Stimulated activated naive CD8-positive, alpha-beta T cell treated with anti-CD3 and anti-CD28 coated beads, Interleukin-15, Interleukin-2, amounts not matched to agents 100 U/mL and 50 U/mL, for 24 hours (primary cell): Measurements from ENCODE around the gene PCDH18.
"Not testable (repeated sequence)": the region's sequence is repeated elsewhere in the genome, so short reads cannot be mapped to it uniquely, and the experiment has no call there.

ENCODE experiments used
- ATAC-seq: fragments of 150-1000 bp; cut with Tn5 transposase; one replicate; pipeline ENCODE4 v1.10.0; 2021
- DNase-seq: peaks from one replicate; pipeline ENCODE4 v3.0.0; 2021

The PCDH18 gene

DNA sequence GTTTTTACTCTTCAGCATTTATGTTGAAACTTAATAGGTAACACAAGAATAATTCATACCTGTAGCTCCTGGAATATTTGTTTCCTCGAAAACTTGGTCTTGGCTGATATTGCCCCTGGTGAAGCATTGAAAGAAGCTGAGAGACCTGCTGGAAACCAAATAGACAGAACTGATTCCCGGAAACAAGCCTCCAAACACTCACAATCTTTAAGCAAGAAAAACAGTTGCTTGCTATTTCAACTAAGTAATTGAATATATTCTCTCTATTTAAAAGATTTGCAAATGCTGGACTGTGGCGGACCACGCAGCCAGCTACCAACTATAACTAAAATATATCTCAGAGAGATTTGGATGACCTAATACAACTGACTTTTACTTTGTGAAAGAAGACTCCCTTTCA is 3.6 kb downstream of the PCDH18 start:
- DNase-seq (no peak), ATAC-seq (no peak)

DNA sequence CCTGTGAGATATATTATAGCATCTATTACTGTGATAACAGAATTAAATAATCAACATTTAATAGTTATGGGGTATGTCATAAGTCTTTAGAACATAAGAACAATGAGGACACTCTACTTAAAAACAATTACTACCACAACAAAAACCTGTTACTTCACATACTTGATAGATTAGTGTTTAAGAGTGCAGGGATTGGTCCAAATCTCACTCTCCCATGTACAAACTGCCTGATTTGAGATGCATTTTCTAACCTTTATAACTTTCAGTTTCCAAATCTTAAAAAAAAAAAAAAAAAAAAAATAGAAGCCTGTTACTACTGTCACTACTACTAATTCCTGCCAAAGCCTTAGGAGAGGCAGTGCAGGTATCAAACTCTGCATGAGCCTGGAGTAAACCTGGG is 5.6 kb downstream of the PCDH18 start:
- no peak for DNase-seq
- ATAC-seq = no peak

DNA sequence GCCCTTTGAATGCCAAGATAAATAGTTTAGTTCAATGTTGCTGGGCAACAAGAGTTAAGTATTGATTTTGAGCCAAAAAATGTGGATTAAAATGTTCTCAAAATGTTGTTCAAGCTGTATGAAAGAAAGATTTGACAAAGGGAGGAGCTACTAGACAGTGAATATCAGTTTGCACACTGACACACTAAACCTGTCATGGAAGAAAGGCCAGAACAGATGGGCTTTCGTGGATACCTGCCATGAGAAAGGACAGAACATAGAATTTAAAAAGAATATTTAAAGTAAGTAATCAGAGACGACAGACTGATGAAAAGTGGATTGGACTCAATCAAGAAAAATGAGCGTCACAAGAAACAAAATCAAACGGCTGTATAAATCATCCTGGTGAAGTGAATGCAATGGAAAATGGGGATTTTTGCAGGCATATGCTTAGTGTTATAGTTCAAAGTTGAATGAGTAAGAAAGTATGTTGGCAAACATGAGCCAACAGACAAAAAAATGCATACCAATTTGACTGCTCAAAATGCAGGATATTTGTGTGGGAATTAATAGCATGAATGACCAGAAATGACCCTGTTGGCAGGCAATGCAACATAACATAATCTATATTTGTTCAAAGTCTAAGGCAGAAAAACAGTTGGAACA is 7.4 kb downstream of the PCDH18 start:
- ATAC-seq = no peak
- no peak for DNase-seq

DNA sequence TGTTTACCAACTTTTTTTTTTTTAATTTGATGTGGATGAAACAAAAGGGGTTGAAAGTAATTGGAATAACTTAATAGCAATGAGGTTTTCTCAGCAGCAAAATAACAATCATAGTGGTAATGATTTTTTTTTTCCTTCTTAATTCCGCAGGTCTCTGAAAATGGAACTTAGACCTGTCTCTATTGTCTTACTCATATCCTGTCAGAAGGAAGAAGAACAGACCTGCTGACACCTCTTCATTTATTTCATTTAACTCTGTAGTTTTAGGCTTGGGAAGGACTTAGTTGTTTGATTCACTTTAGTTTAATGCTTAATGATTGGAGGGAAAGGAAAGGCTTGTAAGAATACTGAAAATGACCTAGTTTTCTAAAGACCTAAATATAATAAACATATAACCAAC is 9.0 kb downstream of the PCDH18 start:
- DNase-seq (no peak), ATAC-seq (no peak)

DNA sequence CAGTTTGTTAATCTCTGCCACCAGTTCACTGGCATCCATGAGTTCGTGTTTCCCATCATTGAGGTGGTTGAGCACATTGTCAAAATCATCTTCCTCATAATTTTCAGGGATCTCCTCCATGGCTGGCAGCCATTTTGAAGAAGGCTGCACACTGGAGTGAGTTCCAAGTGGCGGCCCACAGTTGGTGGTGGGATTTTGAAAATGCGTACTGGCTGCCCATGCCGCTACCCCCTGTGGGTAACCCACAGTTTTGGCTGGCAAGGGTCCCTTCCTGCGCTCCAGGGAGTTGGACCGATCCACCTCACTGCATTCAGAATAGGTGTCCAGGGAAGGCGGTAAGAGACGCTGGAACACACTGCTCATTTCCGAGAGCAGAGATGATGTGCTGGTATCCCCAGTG is 11.2 kb downstream of the PCDH18 start:
- ATAC-seq (no peak), DNase-seq (no peak)

DNA sequence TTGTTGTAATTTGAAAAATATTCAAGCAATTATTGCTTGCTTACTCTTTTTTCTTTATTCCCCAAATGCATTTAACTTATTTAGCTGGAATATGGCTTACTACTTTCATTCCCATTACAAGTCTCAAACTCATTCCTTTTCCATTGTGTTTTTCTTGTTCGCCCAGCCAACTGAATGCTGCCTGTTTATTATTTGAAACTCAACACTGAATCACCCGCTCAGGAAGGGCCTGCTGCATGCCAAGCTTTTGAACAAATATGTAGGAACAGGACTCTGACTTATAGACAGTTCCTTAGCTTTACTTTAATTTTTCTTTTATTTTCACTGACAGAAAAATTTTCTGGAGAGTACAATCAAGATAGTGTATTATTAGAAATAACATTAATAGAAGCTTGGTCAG is 12.9 kb downstream of the PCDH18 start:
- DNase-seq = no peak
- ATAC-seq = no peak

DNA sequence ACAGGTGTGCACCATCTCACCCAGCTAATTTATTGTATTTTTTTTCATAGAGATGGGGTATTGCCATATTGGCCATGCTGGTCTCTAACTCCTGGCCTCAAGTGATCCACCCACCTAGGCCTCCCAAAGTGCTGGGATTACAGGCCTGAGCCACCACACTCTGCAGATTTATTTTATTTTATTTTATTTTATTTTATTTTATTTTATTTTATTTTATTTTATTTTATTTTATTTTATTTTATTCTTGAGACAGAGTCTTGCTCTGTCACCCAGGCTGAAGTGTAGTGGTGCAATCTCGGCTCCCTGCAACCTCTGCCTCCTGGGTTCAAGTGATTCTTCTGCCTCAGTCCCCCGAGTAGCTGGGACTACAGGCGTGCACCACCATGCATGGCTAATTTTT is 15.0 kb downstream of the PCDH18 start:
- ATAC-seq, DNase-seq: not testable (repeated sequence)

DNA sequence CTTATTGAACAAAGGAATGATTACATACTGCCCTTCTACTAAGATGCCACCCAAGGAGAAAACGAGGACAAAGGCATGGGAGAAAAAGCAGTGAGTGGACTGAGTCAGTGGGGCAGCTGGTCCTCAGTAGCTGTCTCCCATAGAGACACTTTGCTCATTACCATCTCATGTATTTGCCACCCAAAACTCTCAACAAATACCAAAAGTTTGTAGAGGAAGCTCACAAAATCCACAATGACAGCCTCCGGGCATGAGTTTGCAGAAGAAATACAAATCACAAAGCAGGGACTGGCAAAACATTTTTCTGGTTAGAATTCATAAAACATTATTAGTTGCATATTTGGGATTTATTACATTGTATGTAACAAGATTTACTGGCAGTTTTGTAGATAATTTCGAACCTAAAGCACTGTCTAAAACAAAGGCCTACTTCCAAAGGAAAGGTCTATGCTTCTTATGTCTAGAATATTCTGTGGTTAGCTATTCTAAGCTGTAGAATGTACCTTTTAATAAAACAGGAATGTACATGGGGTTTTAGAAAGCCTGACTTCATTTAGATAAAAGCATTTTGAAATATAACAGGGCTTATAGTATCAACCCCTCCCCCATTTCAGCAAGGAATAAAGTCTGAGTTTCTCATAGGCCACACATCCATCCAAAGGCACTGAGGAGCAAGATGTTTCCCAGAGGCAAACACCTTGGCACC is 17.7 kb downstream of the PCDH18 start:
- DNase-seq (no peak), ATAC-seq (no peak)

DNA sequence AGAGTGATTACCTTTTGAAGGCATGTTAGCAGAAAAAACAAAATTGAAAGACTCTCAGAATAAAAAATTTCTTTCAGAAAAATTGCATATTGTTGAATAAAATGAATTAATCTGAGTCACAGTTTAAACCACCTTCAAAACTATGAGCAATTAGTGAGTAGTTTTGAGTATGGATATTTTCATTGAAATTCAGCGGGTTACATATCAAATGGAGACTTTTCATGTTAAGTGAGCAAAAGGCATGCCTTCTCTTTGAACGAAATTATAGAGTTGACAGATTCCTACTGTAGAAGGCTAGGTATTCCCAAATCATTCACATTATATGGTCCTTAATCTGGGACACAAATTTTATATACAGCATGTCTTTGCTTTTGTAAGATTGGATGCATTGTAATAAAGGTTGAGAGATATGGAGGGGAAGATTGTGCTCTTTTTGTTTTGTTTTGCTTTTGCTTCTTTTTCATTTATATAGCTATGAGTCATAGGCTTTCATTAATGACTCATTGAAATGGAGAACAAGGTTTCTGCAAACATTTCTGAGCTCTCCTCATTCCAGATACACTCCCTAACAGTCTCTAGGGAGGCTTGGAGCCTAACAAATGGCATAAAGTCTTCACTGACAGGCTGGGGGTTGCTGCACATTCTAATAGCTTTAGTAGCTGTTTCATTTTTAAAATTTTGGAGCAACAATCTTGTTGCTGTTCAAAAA is 21.6 kb downstream of the PCDH18 start:
- no peak for ATAC-seq
- no peak for DNase-seq

DNA sequence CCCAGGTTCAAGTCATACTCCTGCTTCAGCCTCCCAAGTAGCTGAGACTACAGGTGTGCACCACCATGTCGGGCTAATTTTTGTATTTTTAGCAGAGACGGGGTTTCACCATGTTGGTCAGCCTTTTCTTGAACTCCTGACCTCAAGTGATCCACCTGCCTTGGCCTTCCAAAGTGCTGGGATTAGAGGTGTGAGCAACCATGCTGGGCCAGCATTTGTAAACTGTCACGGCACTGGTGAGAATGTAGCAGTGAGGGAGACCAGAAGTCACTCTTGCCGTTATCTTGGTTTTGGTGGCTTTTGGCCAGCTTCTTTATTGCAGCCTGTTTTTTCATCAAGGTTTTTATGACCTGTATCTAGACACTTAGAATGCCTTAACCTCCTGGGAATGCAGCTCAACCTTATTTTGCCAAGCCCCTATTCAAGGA is 22.4 kb downstream of the PCDH18 start:
- no peak for DNase-seq
- no peak for ATAC-seq

DNA sequence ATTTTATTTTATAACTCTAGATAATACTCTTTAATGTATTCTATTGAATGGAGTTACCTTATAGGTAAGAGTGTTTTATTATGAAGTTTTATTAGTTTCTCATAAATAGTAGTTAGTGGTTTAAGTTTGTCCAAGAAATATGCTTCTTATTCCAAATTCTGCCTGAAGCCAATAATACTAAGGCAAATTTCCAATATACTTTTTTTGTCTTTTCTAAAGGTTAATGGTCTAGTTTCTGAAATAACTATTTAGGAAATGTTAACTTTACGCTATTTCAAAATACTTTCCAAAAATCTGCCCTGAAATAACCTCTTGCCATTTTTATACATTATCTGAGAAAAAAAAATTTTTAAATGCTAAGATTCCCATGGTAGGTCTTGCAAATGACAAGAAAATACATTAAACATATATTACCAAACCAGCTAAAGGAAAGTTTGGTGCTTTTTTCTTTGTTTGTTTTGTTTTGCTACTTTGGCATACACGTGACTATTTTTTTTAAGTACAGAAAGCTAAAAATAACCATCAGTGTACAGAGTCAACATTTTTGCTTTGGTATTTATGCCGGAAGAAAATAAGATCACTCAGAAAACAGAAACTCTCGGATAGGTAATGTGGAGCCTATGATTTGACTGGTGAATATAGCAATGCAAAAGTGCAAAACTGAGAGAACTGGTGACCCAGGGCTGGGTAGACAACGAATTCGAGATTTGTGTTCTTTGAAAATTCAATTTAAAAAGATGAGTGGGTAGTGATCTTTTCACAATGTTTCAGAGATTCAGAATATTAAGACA is 29.8 kb downstream of the PCDH18 start:
- DNase-seq (no peak), ATAC-seq (no peak)

DNA sequence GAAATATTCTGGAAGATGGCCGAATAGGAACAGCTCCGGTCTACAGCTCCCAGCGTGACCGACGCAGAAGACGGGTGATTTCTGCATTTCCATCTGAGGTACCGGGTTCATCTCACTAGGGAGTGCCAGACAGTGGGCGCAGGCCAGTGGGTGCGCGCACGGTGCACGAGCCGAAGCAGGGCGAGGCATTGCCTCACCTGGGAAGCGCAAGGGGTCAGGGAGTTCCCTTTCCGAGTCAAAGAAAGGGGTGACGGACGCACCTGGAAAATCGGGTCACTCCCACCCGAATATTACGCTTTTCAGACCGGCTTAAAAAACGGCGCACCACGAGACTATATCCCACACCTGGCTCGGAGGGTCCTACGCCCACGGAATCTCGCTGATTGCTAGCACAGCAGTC is 36.0 kb downstream of the PCDH18 start:
- DNase-seq, ATAC-seq: not testable (repeated sequence)

DNA sequence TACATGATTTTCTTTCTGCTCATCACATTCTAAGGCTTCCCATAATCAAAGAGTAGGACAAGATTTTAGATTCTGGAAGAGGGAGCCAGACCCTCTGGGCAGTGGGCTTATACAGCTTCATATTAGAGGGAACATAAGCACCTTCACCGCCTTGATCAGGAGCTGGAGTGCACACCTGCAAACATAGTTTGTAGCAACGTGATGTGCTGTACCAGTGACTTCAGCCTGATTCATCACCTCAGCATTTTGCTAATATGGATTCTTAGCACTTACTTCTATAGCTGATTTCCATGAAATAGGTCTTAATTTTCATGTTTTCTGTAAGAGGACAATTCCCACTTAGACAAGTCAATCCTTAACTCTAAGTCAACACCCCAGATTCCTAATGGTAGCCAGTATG is 36.7 kb downstream of the PCDH18 start:
- no peak for ATAC-seq
- DNase-seq = no peak

DNA sequence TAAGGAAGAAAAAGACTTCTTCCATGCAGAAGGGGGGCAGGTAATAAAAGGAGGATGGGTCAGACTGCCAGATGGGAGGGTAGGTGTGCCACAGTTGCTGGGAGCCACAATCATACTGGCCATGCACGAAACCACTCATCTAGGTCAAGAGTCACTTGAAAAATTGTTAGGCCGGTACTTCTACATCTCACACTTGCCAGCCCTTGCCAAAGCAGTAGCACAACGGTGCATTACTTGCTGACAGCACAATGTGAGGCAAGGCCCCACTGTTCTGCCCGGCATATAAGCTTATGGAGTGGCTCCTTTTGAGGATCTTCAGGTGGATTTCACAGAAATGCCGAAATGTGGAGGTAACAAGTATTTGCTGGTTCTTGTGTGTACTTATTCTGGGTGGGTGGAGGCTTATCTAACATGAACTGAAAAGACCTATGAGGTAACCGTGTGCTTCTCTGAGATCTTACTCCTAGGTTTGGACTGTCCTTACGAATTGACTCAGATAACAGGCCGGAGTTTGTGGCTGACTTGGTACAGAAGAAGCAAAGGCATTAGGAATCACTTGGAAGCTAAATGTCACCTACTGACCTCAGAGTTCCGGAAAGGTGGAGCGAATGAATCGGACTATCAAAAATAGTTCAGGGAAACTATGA is 48.9 kb downstream of the PCDH18 start:
- ATAC-seq, DNase-seq: not testable (repeated sequence)

DNA sequence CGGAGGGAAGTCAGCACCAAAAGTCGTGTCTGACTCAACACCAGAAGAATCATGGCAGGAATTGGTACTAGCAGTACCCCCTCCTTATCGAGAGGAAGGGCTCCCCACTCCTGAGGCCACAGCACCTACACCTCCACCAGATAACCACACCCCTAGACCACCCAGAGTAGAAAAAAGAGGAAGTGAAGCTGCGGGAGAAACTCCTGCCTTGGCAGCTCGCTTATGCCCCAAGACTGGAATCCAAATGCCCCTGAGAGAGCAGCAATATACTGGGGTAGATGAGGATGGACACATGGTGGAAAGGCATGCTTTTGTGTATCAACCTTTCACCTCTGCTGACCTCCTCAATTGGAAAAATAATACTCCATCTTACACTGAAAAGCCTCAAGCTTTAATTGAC is 52.6 kb downstream of the PCDH18 start:
- not testable (repeated sequence) for DNase-seq, ATAC-seq

DNA sequence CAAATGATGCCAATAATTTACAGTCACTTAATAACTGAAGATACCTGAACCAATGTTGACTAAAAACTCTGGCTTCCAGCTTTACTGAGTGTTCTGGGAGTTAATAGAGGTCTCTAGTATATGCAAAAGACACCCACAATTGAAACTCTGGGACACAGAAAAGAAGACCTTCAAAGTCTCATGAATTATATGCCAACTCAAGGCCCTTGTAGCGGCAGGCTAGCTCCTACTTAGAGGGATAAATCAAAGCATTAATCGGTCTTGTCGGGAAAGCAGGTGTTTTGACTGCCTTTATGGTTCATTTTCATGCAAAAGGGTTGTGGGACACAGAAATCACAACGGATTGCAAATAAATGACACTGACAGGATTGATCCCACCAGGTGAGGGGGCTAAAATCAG is 55.9 kb downstream of the PCDH18 start:
- no peak for DNase-seq
- no peak for ATAC-seq

DNA sequence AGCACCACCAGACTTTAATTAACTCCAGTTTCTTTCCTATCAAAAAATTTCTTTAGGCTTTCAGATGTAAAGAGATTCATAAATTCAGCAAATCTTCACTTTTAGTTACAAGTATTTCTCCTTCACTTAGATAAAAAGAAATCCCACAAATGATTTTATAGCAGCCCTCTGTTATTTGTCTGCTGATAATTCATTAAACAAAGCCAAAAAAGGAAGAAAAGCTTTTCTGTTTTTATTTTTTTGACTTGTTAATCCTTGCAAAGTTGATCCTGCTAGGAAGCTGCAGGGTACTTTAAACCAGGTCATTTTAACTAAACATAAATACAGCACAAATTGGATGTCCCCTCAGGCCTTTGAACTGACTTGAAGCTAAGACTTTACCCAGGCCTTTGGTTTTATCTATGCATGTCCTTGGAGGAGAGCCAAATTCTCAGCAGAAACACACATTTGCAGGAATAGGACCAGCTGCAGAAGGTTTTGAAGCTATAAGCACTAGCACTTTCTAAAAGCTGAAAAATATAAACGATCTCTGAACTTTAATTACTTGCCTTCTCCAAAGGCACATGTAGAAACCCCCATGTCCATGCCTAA is 57.5 kb downstream of the PCDH18 start:
- DNase-seq = no peak
- ATAC-seq = no peak

DNA sequence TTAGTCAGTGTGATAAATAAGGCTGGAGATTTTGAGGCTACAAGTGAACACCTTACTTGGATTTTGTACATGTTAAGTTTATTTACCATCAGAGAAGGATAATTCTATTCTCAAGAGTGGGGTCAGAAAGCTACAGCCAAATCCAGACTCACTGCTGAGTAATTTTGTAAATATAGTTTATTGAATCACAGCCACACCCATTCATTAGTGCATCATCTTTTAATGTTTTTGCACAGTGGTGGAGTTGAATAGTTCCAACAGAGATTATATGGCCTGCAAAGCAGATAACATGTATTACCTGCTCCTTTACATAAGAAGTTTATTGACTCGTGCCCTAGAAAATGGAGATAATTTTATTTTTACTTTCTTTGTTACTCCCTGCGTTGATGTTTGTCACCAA is 60.4 kb downstream of the PCDH18 start:
- ATAC-seq (no peak), DNase-seq (no peak)

DNA sequence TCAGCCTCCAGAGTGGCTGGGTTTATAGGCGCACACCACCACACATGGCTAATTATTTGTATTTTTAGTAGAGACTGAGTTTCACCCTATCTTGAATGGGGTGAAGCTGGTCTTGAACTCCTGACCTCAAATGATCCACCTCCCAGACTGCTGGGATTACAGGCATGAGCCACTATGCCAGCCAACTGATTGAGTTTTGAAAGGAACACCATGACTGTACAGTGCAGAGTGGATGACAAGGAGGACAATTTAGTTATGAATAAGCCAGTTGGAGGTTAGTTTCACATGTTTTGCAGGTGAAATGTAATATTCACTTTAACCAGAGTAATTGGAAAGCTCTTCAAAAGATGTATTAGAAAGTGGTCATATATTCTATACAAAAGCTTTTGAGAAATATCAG is 60.8 kb downstream of the PCDH18 start:
- no peak for ATAC-seq
- DNase-seq = no peak

DNA sequence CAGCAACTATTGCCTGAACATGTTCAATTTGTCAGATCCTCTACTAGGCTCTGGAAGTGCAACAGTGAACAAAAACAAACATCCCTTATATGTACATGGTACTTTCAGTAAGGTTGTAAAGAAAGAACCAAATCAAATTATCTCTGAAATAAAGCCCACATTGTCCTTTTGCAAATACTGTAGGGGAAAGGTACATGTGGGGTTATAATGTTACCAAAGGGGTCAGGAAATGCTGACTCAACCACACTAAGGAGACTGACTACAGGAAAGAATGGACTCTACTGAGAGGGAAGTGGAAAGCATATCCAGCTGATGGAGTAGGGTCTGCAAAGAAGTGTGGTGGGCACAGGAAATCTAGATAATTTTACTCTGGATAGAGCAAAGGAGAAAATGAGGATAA is 61.5 kb downstream of the PCDH18 start:
- DNase-seq = no peak
- no peak for ATAC-seq
